ENCODE results near the gene GABRB1.

The GABRB1 gene

GRCh38 chr4:47466056-47466785, 434.9 kb downstream of the GABRB1 start:
- no peak for DNase-seq (ENCODE audit: low read depth in 3 of 3, low spot score in 1 of 3)

- no peak for DNase-seq (ENCODE audit: low read depth in 3 of 3, low spot score in 1 of 3)
Measured at GRCh38 chr4:47468706-47469365, 437.5 kb downstream of the GABRB1 start.

- no peak for DNase-seq (ENCODE audit: low read depth in 3 of 3, low spot score in 1 of 3)
Measured at GRCh38 chr4:47469951-47470350, 438.6 kb downstream of the GABRB1 start.

GRCh38 chr4:47471064-47471463, 439.7 kb downstream of the GABRB1 start:
- DNase-seq (ENCODE audit: low read depth in 3 of 3, low spot score in 1 of 3), result no peak

GRCh38 chr4:47471591-47471990, 440.2 kb downstream of the GABRB1 start:
- no peak for DNase-seq (ENCODE audit: low read depth in 3 of 3, low spot score in 1 of 3)

GRCh38 chr4:47473141-47473750, 441.9 kb downstream of the GABRB1 start:
- no peak for DNase-seq (ENCODE audit: low read depth in 3 of 3, low spot score in 1 of 3)

- DNase-seq (ENCODE audit: low read depth in 3 of 3, low spot score in 1 of 3), result no peak
Measured at GRCh38 chr4:47474799-47475198, 443.4 kb downstream of the GABRB1 start.

GRCh38 chr4:47475411-47475810, 444.0 kb downstream of the GABRB1 start:
- no peak for DNase-seq (ENCODE audit: low read depth in 3 of 3, low spot score in 1 of 3)
